H9 (cell line): ENCODE measurements around the gene TTC7B. TPM values are rescaled to one million over a fixed set of nuclear protein-coding genes. Genes with fewer than 3 reads are reported as not detected.

ENCODE experiments used
- DNase-seq: peaks from one replicate; pipeline ENCODE4 v3.0.0-alpha.2; 2017
- H2AFZ ChIP-seq: one replicate; pipeline ENCODE4 v1.6.1; 2013; ENCODE audit warnings: mild to moderate bottlenecking, low read length, control low read depth, moderate library complexity
- H2AK5ac ChIP-seq: 2 replicates; pipeline ENCODE4 v1.6.1; 2013; ENCODE audit warnings: low read length, control low read depth, mixed read lengths; ENCODE audit not compliant: insufficient read length
- H2BK120ac ChIP-seq: one replicate; pipeline ENCODE4 v1.6.1; 2013; ENCODE audit warnings: low read depth, mild to moderate bottlenecking, low read length, control low read depth, inconsistent platforms; ENCODE audit not compliant: poor library complexity, severe bottlenecking
- H2BK12ac ChIP-seq: 2 replicates; pipeline ENCODE4 v1.6.1; 2013; ENCODE audit warnings: low read length, control low read depth, mixed read lengths, low read depth; ENCODE audit not compliant: insufficient read length
- H2BK15ac ChIP-seq: 2 replicates; pipeline ENCODE4 v1.6.1; 2013; ENCODE audit warnings: low read depth, low read length, control low read depth
- H2BK20ac ChIP-seq: one replicate; pipeline ENCODE4 v1.6.1; 2013; ENCODE audit warnings: low read depth, mild to moderate bottlenecking, low read length, control low read depth, inconsistent platforms; ENCODE audit not compliant: poor library complexity, severe bottlenecking
- H2BK5ac ChIP-seq: 2 replicates; pipeline ENCODE4 v1.6.1; 2013; ENCODE audit warnings: low read length, control low read depth, mixed read lengths; ENCODE audit not compliant: insufficient read length
- H3K14ac ChIP-seq: 2 replicates; pipeline ENCODE4 v1.6.1; 2013; ENCODE audit warnings: low read length, control low read depth; ENCODE audit not compliant: insufficient read depth
- H3K18ac ChIP-seq: 2 replicates; pipeline ENCODE4 v1.6.1; 2013; ENCODE audit warnings: low read depth, mild to moderate bottlenecking, mixed read lengths, low read length, control low read depth; ENCODE audit not compliant: insufficient read length
- H3K23ac ChIP-seq: 2 replicates; pipeline ENCODE4 v1.6.1; 2013; ENCODE audit warnings: low read length, control low read depth, mixed read lengths, low read depth; ENCODE audit not compliant: insufficient read length
- H3K23me2 ChIP-seq: 2 replicates; pipeline ENCODE4 v1.6.1; 2013; ENCODE audit warnings: low read depth, mild to moderate bottlenecking, mixed read lengths, low read length, control low read depth; ENCODE audit not compliant: insufficient read length, poor library complexity, severe bottlenecking
- H3K27ac ChIP-seq: 2 replicates; pipeline ENCODE4 v1.5.1; 2013; ENCODE audit warnings: low read length, control low read depth, mixed read lengths, low read depth; ENCODE audit not compliant: insufficient read length
- H3K27me3 ChIP-seq: 2 replicates; pipeline ENCODE4 v1.6.1; 2013; ENCODE audit warnings: low read length, control low read depth, inconsistent platforms; ENCODE audit not compliant: insufficient read depth
- H3K4ac ChIP-seq: 2 replicates; pipeline ENCODE4 v1.6.1; 2013; ENCODE audit warnings: low read depth, mild to moderate bottlenecking, control low read depth, inconsistent platforms, low read length, moderate library complexity
- H3K4me1 ChIP-seq: 2 replicates; pipeline ENCODE4 v1.6.1; 2013; ENCODE audit warnings: low read length, control low read depth, inconsistent platforms; ENCODE audit not compliant: insufficient read depth
- H3K4me2 ChIP-seq: 2 replicates; pipeline ENCODE4 v1.6.1; 2013; ENCODE audit warnings: low read length, control low read depth, mixed read lengths; ENCODE audit not compliant: insufficient read length, insufficient read depth
- H3K56ac ChIP-seq: 2 replicates; pipeline ENCODE4 v1.6.1; 2013; ENCODE audit warnings: low read depth, mild to moderate bottlenecking, mixed read lengths, low read length, control low read depth; ENCODE audit not compliant: insufficient read length
- H3K79me1 ChIP-seq: 2 replicates; pipeline ENCODE4 v1.6.1; 2013; ENCODE audit warnings: low read depth, mild to moderate bottlenecking, moderate library complexity, low read length, control low read depth, inconsistent platforms; ENCODE audit not compliant: insufficient read depth, poor library complexity, severe bottlenecking
- H3K79me2 ChIP-seq: 2 replicates; pipeline ENCODE4 v1.6.1; 2013; ENCODE audit warnings: low read length, control low read depth, inconsistent platforms; ENCODE audit not compliant: insufficient read depth
- H3K9ac ChIP-seq: 2 replicates; pipeline ENCODE4 v1.6.1; 2013; ENCODE audit warnings: low read length, control low read depth, mixed read lengths; ENCODE audit not compliant: insufficient read length; ENCODE audit errors: extremely low read depth
- H3K9me3 ChIP-seq: one replicate; pipeline ENCODE4 v1.6.1; 2013; ENCODE audit warnings: low read depth, low read length, inconsistent platforms; ENCODE audit not compliant: control insufficient read depth
- H3T11ph ChIP-seq: one replicate; pipeline ENCODE4 v1.6.1; 2013; ENCODE audit warnings: mild to moderate bottlenecking, low read length, control low read depth, inconsistent platforms
- H4K20me1 ChIP-seq: one replicate; pipeline ENCODE4 v1.6.1; 2013; ENCODE audit not compliant: control insufficient read depth, insufficient read length, insufficient read depth
- H4K5ac ChIP-seq: 2 replicates; pipeline ENCODE4 v1.6.1; 2013; ENCODE audit warnings: low read depth, mild to moderate bottlenecking, mixed read lengths, low read length, control low read depth; ENCODE audit not compliant: insufficient read length
- H4K8ac ChIP-seq: replicated peaks from 2 replicates; pipeline ENCODE4 v1.6.1; 2013; ENCODE audit warnings: low read length, control low read depth, mixed read lengths, low read depth; ENCODE audit not compliant: insufficient read length
- H4K91ac ChIP-seq: 2 replicates; pipeline ENCODE4 v1.6.1; 2013; ENCODE audit warnings: low read depth, mild to moderate bottlenecking, moderate library complexity, mixed read lengths, low read length, control low read depth; ENCODE audit not compliant: insufficient read length
- H3K27ac Mint-ChIP-seq, 3 experiments: 2 replicates in 2 of 3; 3 replicates in 1 of 3; pipeline ENCODE4 v1.8.0; 2020 to 2021; ENCODE audit warnings: mixed read lengths in 3 of 3, mild to moderate bottlenecking in 1 of 3, moderate library complexity in 1 of 3
- H3K27me3 Mint-ChIP-seq: 2 replicates; pipeline ENCODE4 v1.8.0; 2021; ENCODE audit warnings: low read depth, mild to moderate bottlenecking, moderate library complexity, mixed read lengths
- H3K36me3 Mint-ChIP-seq, 3 experiments: 2 replicates in 2 of 3; 3 replicates in 1 of 3; pipeline ENCODE4 v1.8.0; 2020 to 2021; ENCODE audit warnings: low read depth in 3 of 3, mixed read lengths in 3 of 3; ENCODE audit not compliant: insufficient read depth in 1 of 3
- H3K4me1 Mint-ChIP-seq, 2 experiments: 2 replicates each; pipeline ENCODE4 v1.8.0; 2020; ENCODE audit warnings: mixed read lengths in 2 of 2
- H3K4me3 Mint-ChIP-seq, 2 experiments: 2 replicates in 1 of 2; 3 replicates in 1 of 2; pipeline ENCODE4 v1.8.0; 2020 to 2021; ENCODE audit warnings: mild to moderate bottlenecking in 2 of 2, mixed read lengths in 2 of 2, moderate library complexity in 1 of 2
- H3K9me3 Mint-ChIP-seq, 2 experiments: 2 replicates in 1 of 2; 3 replicates in 1 of 2; pipeline ENCODE4 v1.8.0; 2020; ENCODE audit warnings: mild to moderate bottlenecking in 2 of 2, mixed read lengths in 2 of 2, moderate library complexity in 1 of 2
- CTCF ChIP-seq: fragments of 200-600 bp; sonication (generic); conservative IDR thresholded peaks from 3 replicates; pipeline ENCODE4 v1.8.0; 2021; ENCODE audit warnings: antibody characterized with exemption, mild to moderate bottlenecking
- WGBS: extraction: QIAGEN DNeasy Blood & Tissue Kit; methylation state at CpG from one replicate; pipeline ENCODE4 v1.1.7; 2013; ENCODE audit warnings: missing lambda C conversion rate, low lambda C conversion rate, mixed read lengths; ENCODE audit not compliant: insufficient read length; ENCODE audit errors: extremely low coverage; 5-methylcytosine and 5-hydroxymethylcytosine counted together
- total RNA-seq: library from RNA; stranded (reverse); gene quantifications from 2 replicates; pipeline ENCODE4 v1.2.1, GENCODE V29; 2021

Gene TTC7B
- total RNA-seq, 1 experiment from 2014 or later, result 33.7 TPM

- Mint-ChIP-seq H3K4me1 (peaks cover 0 to 3% of the 10 kb centered on the region in 2 experiments; a peak in 1 of 4 replicates), H3K4me3 (no peak overlapping the region), H3K9me3 (no peaks in the 10 kb centered on the region), H3K27ac (peak overlapping the region in 2 of 3 experiments; percentile 12 to 53; a peak in 1 of 7 replicates), H3K36me3 (no peaks in the 10 kb centered on the region), H3K27me3 (no peaks in the 10 kb centered on the region)
- H3K9ac ChIP-seq, result no peak overlapping the region
- no peak overlapping the region for H3K23ac ChIP-seq
- H4K5ac ChIP-seq, result no peak overlapping the region
- H3K56ac ChIP-seq, result no peak overlapping the region
- H2BK120ac ChIP-seq, result no peak overlapping the region
- H3K4me1 ChIP-seq, result no peaks in the 10 kb centered on the region
- no peak for DNase-seq
- no peaks in the 10 kb centered on the region for H3K23me2 ChIP-seq
- H4K20me1 ChIP-seq, result no peaks in the 10 kb centered on the region
- no peak overlapping the region for H3K14ac ChIP-seq
- H3T11ph ChIP-seq, result no peak overlapping the region
- no peaks in the 10 kb centered on the region for H3K79me1 ChIP-seq
- H2AK5ac ChIP-seq, result no peak overlapping the region
- no peak overlapping the region for H3K4ac ChIP-seq
- H3K9me3 ChIP-seq, result no peaks in the 10 kb centered on the region
- H3K18ac ChIP-seq, result no peak overlapping the region
- H2BK5ac ChIP-seq, result no peak overlapping the region
- TF ChIP-seq CTCF, result no peak
- no peak overlapping the region for H2BK15ac ChIP-seq
- no peak overlapping the region for H2BK20ac ChIP-seq
- no peaks in the 10 kb centered on the region for H3K27me3 ChIP-seq
- no peaks in the 10 kb centered on the region for H3K79me2 ChIP-seq
- no peak overlapping the region for H4K8ac ChIP-seq
- no peak overlapping the region for H3K27ac ChIP-seq
- H2AFZ ChIP-seq, result no peak overlapping the region
- no peak overlapping the region for H4K91ac ChIP-seq
- H2BK12ac ChIP-seq, result no peak overlapping the region
- no CpG with 5 or more reads among the region's 9 CpGs for WGBS
- H3K4me2 ChIP-seq, result no peak overlapping the region
These were observed 111.4 kb downstream of the TTC7B start for GRCh38 chr14:90704738-90705392.
